ENCODE results near the gene HDC.

Gene HDC, protein sequence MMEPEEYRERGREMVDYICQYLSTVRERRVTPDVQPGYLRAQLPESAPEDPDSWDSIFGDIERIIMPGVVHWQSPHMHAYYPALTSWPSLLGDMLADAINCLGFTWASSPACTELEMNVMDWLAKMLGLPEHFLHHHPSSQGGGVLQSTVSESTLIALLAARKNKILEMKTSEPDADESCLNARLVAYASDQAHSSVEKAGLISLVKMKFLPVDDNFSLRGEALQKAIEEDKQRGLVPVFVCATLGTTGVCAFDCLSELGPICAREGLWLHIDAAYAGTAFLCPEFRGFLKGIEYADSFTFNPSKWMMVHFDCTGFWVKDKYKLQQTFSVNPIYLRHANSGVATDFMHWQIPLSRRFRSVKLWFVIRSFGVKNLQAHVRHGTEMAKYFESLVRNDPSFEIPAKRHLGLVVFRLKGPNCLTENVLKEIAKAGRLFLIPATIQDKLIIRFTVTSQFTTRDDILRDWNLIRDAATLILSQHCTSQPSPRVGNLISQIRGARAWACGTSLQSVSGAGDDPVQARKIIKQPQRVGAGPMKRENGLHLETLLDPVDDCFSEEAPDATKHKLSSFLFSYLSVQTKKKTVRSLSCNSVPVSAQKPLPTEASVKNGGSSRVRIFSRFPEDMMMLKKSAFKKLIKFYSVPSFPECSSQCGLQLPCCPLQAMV

DNA sequence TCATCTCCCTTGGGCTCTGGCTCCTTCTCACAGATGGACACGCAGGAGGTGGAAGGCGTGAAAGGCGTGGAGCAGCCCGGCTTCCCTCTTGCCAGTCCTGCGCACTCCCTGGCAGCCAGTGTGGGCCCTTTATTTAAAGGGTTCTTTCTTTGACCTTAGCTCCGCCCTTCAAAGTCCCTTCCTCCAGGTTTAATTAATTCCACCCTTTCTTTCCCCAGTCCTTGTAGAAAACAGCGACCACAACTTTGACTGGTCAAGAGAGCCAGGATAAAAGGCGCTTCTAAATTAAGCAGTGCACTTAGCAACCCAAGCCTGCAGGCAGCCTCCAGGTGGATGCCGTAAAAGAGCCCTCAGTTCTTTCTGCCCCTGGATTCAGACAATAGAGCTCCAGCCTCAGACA, at the start of gene HDC:
TSS of gene HDC (minus strand) at position 107 of the 400 bp plus-strand sequence. CDS start at position 4, 103 bp downstream.
- TF ChIP-seq GATA2 (IDR thresholded peaks at IDR 0.05; ENCODE audit: low read depth, low read length): no peak
- TF ChIP-seq GATA3 (IDR thresholded peaks at IDR 0.05; ENCODE audit: low read depth, low read length): no peak

DNA sequence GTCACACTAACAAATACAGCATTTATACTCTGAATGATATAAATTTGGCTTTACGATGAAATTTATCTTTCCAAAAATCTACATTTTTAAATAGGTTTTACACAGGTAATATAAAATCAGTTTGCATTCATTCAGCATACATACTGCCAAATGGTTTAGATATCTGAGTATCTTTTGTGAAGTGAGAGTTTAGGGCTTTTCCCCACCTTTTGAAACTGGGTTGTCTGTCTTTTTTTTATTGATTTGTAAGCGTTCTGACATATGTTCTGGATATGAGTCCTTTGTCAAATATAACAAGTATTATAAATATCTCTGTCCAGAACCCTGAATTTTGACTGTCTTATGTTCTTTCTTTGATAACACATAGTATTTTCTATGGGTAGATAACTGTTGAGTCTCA, 47.1 kb upstream of the HDC start:
- TF ChIP-seq GATA3 (IDR thresholded peaks at IDR 0.05; ENCODE audit: low read depth, low read length): no peak
- no peak for TF ChIP-seq GATA2 (IDR thresholded peaks at IDR 0.05; ENCODE audit: low read depth, low read length)

DNA sequence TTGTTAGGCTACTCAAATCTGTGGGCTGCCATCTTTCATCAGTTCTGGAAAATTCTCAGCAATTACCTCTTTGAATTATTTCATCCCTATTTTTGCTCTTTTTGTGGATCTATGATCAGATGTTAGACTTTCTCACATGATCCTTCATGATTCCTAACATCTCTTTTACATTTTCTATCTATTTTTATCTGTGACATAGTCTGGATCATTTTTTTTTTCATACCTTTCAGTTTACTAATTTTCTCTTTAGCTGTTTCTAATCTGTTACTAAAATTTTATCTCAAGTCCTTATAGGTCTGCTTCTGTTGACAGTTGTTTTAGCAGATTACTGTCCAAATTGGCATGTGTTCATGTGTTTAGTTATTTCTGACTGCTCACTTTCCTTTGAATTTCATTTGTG, 42.3 kb upstream of the HDC start:
- TF ChIP-seq GATA2 (IDR thresholded peaks at IDR 0.05; ENCODE audit: low read depth, low read length): no peak
- TF ChIP-seq GATA3 (IDR thresholded peaks at IDR 0.05; ENCODE audit: low read depth, low read length): no peak

DNA sequence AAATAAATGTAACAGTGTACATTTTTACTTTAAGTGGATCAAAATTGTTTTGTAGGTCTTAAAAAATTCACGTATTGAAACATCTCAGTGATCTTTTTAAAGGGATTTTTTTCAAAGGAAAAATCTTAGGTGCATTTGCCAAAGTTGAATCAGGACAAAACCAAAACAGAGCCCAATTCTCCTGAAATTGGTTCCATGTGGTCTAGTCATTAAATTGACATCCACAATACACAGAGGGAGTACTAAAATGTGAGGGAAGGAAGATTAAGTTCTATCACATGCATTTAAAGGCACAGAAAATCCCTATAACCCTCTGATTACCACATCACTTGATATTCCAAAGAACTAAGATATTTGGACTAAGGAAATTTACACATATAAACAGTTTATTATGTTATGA, 39.3 kb upstream of the HDC start:
- TF ChIP-seq GATA2 (IDR thresholded peaks at IDR 0.05; ENCODE audit: low read depth, low read length): no peak
- TF ChIP-seq GATA3 (IDR thresholded peaks at IDR 0.05; ENCODE audit: low read depth, low read length): no peak

DNA sequence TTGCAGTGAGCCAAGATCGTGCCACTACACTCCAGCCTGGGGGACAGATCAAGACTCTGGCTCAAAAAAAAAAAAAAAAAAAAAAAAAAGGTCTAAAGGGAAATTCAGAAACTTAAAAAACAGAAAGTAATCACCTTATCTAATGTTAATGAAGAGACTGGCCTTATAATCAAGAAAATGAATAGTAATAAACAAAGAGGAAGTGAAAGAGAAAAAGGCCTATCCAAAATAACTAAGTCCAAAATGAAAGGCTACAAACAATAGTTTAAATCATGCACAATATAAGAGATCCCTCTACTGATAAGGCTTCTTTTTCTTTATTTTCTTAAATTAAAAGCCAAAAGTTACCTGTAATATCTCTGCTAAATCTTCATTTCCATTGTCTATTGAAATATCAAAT, 37.1 kb upstream of the HDC start:
- TF ChIP-seq GATA3 (IDR thresholded peaks at IDR 0.05; ENCODE audit: low read depth, low read length) (no peak), GATA2 (IDR thresholded peaks at IDR 0.05; ENCODE audit: low read depth, low read length) (no peak)

DNA sequence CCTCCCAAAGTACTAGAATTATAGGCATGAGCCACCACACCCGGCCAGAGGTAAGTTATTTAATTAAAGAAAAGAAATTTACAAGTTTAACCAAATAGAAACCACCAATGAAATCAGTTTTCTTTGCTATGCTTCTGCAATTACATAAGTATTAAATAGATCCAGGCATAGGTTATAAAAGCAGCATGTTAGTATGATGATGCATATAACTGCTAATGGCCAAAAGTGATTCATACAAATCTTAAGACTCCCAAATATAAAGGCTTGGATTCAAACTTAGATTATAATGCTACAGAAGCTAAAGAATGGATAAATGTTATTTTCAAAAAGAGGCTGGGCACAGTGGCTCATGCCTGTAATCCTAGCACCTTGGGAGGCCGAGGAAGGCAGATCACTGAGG, 32.8 kb upstream of the HDC start:
- TF ChIP-seq GATA2 (IDR thresholded peaks at IDR 0.05; ENCODE audit: low read depth, low read length) (no peak), GATA3 (IDR thresholded peaks at IDR 0.05; ENCODE audit: low read depth, low read length) (no peak)

DNA sequence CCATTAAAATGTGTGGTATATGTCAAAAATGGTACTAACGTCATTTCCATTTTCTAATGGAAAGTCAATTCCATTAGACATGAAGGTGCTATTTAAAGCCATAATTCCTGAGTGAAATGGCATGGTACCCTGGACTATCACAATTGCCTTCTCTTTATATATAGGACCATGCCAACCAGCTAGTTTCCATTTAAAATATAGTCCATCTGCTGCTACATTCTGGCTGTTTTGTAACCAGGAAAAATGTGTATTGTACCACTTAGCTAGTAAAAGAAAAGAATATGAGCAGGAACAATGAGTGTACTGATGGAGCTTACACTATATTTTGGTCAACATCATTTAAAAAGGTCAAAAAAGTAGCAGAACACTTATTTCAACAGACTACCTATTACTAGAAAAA, 30.4 kb upstream of the HDC start:
- no peak for TF ChIP-seq GATA2 (IDR thresholded peaks at IDR 0.05; ENCODE audit: low read depth, low read length)
- TF ChIP-seq GATA3 (IDR thresholded peaks at IDR 0.05; ENCODE audit: low read depth, low read length): no peak

DNA sequence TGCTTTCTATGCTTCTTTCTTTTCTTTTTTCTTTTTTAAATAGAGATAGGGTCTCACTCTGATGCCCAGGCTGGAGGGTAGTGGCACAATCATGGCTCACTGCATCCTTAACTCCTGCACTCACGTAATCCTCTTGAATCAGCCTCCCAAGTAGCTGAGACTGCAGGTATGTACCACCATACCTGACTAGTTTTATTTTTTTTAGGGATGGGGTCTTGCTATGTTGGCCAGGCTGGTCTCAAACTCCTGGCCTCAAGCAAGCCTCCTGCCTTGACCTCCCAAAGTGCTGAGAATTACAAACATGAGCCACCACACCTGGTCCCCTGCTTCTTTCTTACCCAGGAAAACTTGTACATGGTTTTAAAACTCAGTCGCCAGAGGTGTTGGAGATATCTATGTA, 24.2 kb upstream of the HDC start:
- TF ChIP-seq GATA3 (IDR thresholded peaks at IDR 0.05; ENCODE audit: low read depth, low read length): no peak
- TF ChIP-seq GATA2 (IDR thresholded peaks at IDR 0.05; ENCODE audit: low read depth, low read length): no peak

DNA sequence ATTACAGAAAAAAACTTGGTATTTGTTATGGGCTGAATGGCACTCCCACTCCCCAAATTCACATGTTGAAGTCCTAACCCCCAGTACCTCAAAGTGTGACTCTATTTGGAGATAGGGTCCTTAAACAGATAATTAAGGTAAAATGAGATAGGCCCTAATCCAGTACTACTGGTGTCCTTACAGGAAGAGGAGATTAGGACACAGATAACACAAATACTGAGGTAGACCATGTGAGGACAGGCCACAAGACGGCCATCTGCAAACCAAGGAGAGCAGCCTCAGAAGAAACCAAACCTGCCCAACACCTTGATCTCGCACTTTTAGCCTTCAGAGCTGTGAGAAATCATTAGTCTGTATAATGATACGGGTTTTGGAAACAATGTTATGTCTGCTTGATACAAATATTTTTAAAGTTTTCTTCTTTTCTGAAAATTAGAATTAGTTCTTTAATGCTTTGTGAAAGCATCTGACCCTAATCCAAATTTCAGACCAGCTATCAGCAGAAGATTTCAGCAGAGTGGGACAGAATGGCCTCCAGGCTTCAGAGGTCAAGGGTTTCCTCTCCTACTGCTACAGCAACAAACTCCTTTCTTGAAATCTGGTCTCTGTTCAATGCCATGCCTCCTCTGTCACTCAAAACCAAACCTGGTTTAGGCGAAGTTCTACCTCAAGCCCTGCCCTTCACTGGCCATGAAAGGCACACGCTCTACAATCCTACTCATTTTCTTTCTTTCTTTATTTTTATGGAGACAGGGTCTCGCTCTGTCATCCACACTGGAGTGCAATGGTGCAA, 22.0 kb upstream of the HDC start:
- TF ChIP-seq GATA2 (IDR thresholded peaks at IDR 0.05; ENCODE audit: low read depth, low read length) (no peak), GATA3 (IDR thresholded peaks at IDR 0.05; ENCODE audit: low read depth, low read length) (no peak)

DNA sequence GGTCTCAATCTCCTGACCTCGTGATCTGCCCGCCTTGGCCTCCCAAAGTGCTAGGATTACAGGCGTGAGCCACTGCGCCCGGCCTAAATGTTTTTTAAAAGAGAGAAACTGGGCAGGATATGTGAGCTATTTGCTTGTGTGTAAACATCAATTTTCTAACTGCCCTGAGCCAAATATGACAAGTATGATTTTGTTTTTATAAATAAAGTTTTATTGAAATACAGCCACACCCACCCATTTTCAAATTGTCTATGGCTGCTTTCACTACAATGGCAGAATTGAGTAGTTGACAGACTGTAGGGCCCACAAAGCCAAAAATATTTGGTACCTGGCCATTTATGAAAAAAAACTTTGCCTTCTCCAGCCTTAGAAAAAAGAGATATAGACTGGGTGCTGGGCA, 15.9 kb upstream of the HDC start:
- no peak for TF ChIP-seq GATA3 (IDR thresholded peaks at IDR 0.05; ENCODE audit: low read depth, low read length)

DNA sequence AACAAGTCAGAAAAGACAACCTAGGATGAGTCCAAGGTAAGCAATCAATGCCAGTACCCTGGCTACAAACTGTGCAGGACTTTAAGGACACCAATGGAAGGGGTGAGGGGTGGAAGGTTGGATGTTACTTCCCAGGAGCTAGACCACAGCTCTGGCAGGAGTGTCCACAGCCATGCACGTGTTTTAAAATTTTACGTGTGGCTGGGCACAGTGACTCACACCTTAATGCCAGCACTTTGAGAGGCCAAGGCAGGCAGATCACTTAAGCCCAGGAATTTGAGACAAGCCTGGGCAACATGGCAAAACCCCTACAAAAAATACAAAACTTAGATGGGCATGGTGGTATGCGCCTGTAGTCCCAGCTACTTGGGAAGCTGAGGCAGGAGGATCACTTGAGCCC, 14.7 kb upstream of the HDC start:
- no peak for TF ChIP-seq GATA3 (IDR thresholded peaks at IDR 0.05; ENCODE audit: low read depth, low read length)
- no peak for TF ChIP-seq GATA2 (IDR thresholded peaks at IDR 0.05; ENCODE audit: low read depth, low read length)

DNA sequence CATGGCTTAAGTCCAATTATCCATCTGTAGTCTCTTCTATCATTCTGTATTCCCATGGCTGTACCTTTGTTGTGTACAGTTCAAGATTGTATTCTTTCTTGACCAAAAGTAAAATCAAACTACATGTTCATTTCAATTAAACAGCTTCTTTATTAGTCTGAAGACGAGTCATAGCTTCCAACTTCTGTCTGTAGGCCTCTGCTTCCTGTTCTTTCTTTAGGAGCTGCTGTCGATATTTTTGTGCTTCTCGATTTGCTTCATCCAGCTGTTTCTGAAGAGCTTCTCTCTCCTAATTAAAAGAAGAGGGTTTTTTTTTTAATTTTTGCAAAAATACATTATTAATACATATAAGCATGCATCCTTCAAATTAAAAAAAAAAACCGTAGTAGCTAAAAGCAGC, 13.0 kb upstream of the HDC start:
- no peak for TF ChIP-seq GATA3 (IDR thresholded peaks at IDR 0.05; ENCODE audit: low read depth, low read length)
- TF ChIP-seq GATA2 (IDR thresholded peaks at IDR 0.05; ENCODE audit: low read depth, low read length): no peak

DNA sequence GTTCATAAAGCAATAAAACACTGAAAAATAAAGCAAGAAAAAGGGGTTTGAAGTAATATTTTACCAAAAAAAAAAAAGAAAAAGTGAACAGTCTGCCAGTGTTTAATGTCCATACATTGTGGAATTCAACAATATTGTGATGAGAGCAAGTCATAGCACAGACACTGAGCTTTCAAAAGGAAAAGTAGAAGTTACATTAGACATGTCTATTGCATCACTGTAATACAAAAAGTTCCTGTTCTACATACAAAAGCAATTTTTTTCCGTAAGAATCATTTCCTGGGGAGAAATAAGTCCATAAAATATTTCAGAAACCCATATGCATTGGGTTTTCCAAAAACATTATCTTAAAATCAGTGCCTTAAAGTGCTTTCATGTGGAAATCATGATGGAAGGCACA, 11.8 kb upstream of the HDC start:
- TF ChIP-seq GATA3 (IDR thresholded peaks at IDR 0.05; ENCODE audit: low read depth, low read length) (no peak), GATA2 (IDR thresholded peaks at IDR 0.05; ENCODE audit: low read depth, low read length) (no peak)

DNA sequence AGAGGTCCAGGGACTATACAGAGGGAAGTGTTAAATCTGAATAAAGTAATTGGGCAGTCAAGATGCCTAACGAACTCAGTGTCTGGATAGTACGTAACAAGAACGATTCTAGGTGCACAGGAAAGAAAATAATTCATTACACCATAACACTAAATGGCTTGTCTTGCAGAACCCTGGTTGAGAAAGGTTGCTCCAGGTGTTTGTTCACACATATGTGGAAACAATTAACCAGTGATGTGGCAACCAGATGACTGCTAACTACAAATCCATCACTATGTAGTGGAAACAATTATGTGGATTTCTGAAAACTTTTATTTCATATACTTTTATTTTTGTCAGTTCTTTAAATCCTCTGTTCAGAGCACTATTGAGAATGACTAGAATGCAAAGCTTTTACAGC, 10.4 kb upstream of the HDC start:
- TF ChIP-seq GATA3 (IDR thresholded peaks at IDR 0.05; ENCODE audit: low read depth, low read length) (no peak), GATA2 (IDR thresholded peaks at IDR 0.05; ENCODE audit: low read depth, low read length) (no peak)
